ENCODE results near the gene NTM. TPM values are rescaled to one million over a fixed set of nuclear protein-coding genes. Genes with fewer than 3 reads are reported as not detected.

The NTM gene
- polyA plus RNA-seq, 2 donors, result 0.24 to 1.1 TPM

DNA sequence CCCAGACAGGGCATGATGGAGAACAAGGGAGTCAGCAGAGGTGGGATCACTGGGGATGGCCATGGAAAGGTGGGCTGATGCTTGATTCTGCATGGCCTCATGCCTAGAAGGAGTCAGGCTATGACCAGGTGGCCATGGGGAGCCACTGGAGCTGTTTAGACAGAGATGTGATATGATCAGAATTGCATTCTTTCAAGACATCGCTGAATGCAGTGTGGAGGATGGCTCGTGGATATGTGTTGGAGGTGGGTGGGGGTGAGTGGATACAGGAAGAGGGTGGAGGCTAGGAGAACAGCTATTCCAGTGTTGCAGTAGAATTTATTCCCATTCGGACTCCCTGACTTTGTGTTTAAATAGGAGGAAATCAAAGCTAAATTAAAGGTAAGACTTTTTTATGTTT is 841.1 kb downstream of the NTM start:
- peaks cover 5 to 8% of the 10 kb centered on the region in 2 donors for H3K9me3 ChIP-seq (ENCODE audit: control insufficient read depth in 2 of 2, insufficient read depth in 1 of 2, low read depth in 1 of 2, low read length in 1 of 2)
- H3K4me3 ChIP-seq (ENCODE audit: low read depth in 1 of 2, low read length in 2 of 2), result no peak overlapping the region
- no peaks in the 10 kb centered on the region for H3K36me3 ChIP-seq (ENCODE audit: control insufficient read depth in 2 of 2, insufficient read depth in 2 of 2, low read length in 1 of 2)
- H3K27ac ChIP-seq (ENCODE audit: low read depth in 2 of 2, low read length in 1 of 2), result no peak overlapping the region
- H3K27me3 ChIP-seq (ENCODE audit: control insufficient read depth in 1 of 2, insufficient read depth in 2 of 2, low read length in 2 of 2), result no peaks in the 10 kb centered on the region
- WGBS, 2 donors, result 74 to 76% methylated on average over 3 of the region's 3 CpGs
- no peaks in the 10 kb centered on the region for H3K4me1 ChIP-seq (ENCODE audit: control insufficient read depth in 2 of 2, insufficient read depth in 2 of 2, low read length in 1 of 2)

DNA sequence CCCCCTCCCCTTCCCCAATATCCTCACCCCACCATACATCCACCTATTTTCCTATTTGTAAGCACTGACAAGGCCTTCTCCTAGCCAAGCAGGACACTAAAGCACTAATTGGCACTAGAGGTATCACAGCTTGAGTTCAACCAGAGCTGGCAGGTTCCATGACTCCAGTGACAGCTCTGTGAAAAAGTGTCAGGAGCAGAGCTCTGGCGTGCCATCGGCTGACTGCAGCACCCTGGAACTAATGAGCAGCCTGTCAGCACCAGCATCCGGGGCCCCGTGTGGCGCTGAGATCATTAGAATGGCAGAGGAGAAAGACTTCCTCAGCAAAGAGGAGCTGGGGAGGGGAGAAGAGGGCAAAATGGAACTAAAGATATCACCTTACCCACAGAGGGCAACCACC is 847.4 kb downstream of the NTM start:
- WGBS, 2 donors, result 83 to 91% methylated on average over 5 of the region's 5 CpGs
- no peaks in the 10 kb centered on the region for H3K36me3 ChIP-seq (ENCODE audit: control insufficient read depth in 2 of 2, insufficient read depth in 2 of 2, low read length in 1 of 2)
- H3K27me3 ChIP-seq (ENCODE audit: control insufficient read depth in 1 of 2, insufficient read depth in 2 of 2, low read length in 2 of 2), result no peaks in the 10 kb centered on the region
- H3K4me3 ChIP-seq (ENCODE audit: low read depth in 1 of 2, low read length in 2 of 2), result no peak overlapping the region
- H3K9me3 ChIP-seq (ENCODE audit: control insufficient read depth in 2 of 2, insufficient read depth in 1 of 2, low read depth in 1 of 2, low read length in 1 of 2), result peaks cover 6% of the 10 kb centered on the region in 2 donors
- H3K4me1 ChIP-seq (ENCODE audit: control insufficient read depth in 2 of 2, insufficient read depth in 2 of 2, low read length in 1 of 2), result no peaks in the 10 kb centered on the region
- no peak overlapping the region for H3K27ac ChIP-seq (ENCODE audit: low read depth in 2 of 2, low read length in 1 of 2)

DNA sequence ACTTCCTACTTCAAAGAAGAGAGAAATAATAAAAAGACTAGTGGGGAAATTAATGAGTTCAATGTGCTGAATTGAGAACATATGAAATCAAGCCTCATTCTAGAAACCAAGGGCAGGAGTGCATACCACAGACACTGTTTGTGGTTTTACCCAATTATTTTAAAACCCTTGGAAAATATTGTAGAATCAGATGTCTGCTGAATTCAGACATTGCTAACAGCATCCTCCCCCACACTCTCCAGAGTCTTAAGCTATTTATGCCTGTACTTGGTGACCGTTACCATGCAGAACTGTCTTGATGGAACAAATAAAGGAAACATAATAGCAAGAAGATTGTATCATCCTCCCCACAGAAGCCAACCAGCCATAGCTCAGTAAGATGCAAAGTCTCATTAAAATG is 850.1 kb downstream of the NTM start:
- 71 to 76% methylated on average over 1 of the region's 1 CpG for WGBS, 2 donors
- H3K27ac ChIP-seq (ENCODE audit: low read depth in 2 of 2, low read length in 1 of 2), result no peak overlapping the region
- H3K27me3 ChIP-seq (ENCODE audit: control insufficient read depth in 1 of 2, insufficient read depth in 2 of 2, low read length in 2 of 2), result no peaks in the 10 kb centered on the region
- H3K4me3 ChIP-seq (ENCODE audit: low read depth in 1 of 2, low read length in 2 of 2), result no peak overlapping the region
- H3K9me3 ChIP-seq (ENCODE audit: control insufficient read depth in 2 of 2, insufficient read depth in 1 of 2, low read depth in 1 of 2, low read length in 1 of 2), result peaks cover 5 to 6% of the 10 kb centered on the region in 2 donors
- H3K4me1 ChIP-seq (ENCODE audit: control insufficient read depth in 2 of 2, insufficient read depth in 2 of 2, low read length in 1 of 2), result peaks cover 0 to 2% of the 10 kb centered on the region in 2 donors
- no peaks in the 10 kb centered on the region for H3K36me3 ChIP-seq (ENCODE audit: control insufficient read depth in 2 of 2, insufficient read depth in 2 of 2, low read length in 1 of 2)

GRCh38 chr11:132222345-132222744 is 851.9 kb downstream of the NTM start:
- WGBS, 2 donors, result 76 to 84% methylated on average over 2 of the region's 2 CpGs
- peaks cover 0 to 2% of the 10 kb centered on the region in 2 donors for H3K4me1 ChIP-seq (ENCODE audit: control insufficient read depth in 2 of 2, insufficient read depth in 2 of 2, low read length in 1 of 2)
- peaks cover 5 to 6% of the 10 kb centered on the region in 2 donors for H3K9me3 ChIP-seq (ENCODE audit: control insufficient read depth in 2 of 2, insufficient read depth in 1 of 2, low read depth in 1 of 2, low read length in 1 of 2)
- H3K27me3 ChIP-seq (ENCODE audit: control insufficient read depth in 1 of 2, insufficient read depth in 2 of 2, low read length in 2 of 2), result no peaks in the 10 kb centered on the region
- no peak overlapping the region for H3K27ac ChIP-seq (ENCODE audit: low read depth in 2 of 2, low read length in 1 of 2)
- no peak overlapping the region for H3K4me3 ChIP-seq (ENCODE audit: low read depth in 1 of 2, low read length in 2 of 2)
- H3K36me3 ChIP-seq (ENCODE audit: control insufficient read depth in 2 of 2, insufficient read depth in 2 of 2, low read length in 1 of 2), result no peaks in the 10 kb centered on the region

- WGBS, 2 donors, result 92% methylated on average over 4 of the region's 4 CpGs
- H3K9me3 ChIP-seq (ENCODE audit: control insufficient read depth in 2 of 2, insufficient read depth in 1 of 2, low read depth in 1 of 2, low read length in 1 of 2), result peaks cover 5 to 6% of the 10 kb centered on the region in 2 donors
- peaks cover 0 to 2% of the 10 kb centered on the region in 2 donors for H3K4me1 ChIP-seq (ENCODE audit: control insufficient read depth in 2 of 2, insufficient read depth in 2 of 2, low read length in 1 of 2)
- H3K27ac ChIP-seq (ENCODE audit: low read depth in 2 of 2, low read length in 1 of 2), result no peak overlapping the region
- H3K36me3 ChIP-seq (ENCODE audit: control insufficient read depth in 2 of 2, insufficient read depth in 2 of 2, low read length in 1 of 2), result no peaks in the 10 kb centered on the region
- no peaks in the 10 kb centered on the region for H3K27me3 ChIP-seq (ENCODE audit: control insufficient read depth in 1 of 2, insufficient read depth in 2 of 2, low read length in 2 of 2)
- H3K4me3 ChIP-seq (ENCODE audit: low read depth in 1 of 2, low read length in 2 of 2), result no peak overlapping the region
These were observed 856.1 kb downstream of the NTM start for GRCh38 chr11:132226522-132226921.

GRCh38 chr11:132228746-132229325 is 858.4 kb downstream of the NTM start:
- Histone ChIP-seq H3K27ac (ENCODE audit: low read depth in 2 of 2, low read length in 1 of 2) (no peak overlapping the region), H3K9me3 (ENCODE audit: control insufficient read depth in 2 of 2, insufficient read depth in 1 of 2, low read depth in 1 of 2, low read length in 1 of 2) (peaks cover under 1 to 5% of the 10 kb centered on the region in 2 donors), H3K27me3 (ENCODE audit: control insufficient read depth in 1 of 2, insufficient read depth in 2 of 2, low read length in 2 of 2) (no peaks in the 10 kb centered on the region), H3K36me3 (ENCODE audit: control insufficient read depth in 2 of 2, insufficient read depth in 2 of 2, low read length in 1 of 2) (no peaks in the 10 kb centered on the region), H3K4me3 (ENCODE audit: low read depth in 1 of 2, low read length in 2 of 2) (no peak overlapping the region), H3K4me1 (ENCODE audit: control insufficient read depth in 2 of 2, insufficient read depth in 2 of 2, low read length in 1 of 2) (peaks cover 0 to 2% of the 10 kb centered on the region in 2 donors)
- whole genome bisulfite sequencing, 2 donors, result 85 to 90% methylated on average over 11 of the region's 11 CpGs

- Histone ChIP-seq H3K4me3 (ENCODE audit: low read depth in 1 of 2, low read length in 2 of 2) (no peak overlapping the region), H3K9me3 (ENCODE audit: control insufficient read depth in 2 of 2, insufficient read depth in 1 of 2, low read depth in 1 of 2, low read length in 1 of 2) (peaks cover 2 to 3% of the 10 kb centered on the region in 2 donors), H3K27ac (ENCODE audit: low read depth in 2 of 2, low read length in 1 of 2) (no peak overlapping the region), H3K27me3 (ENCODE audit: control insufficient read depth in 1 of 2, insufficient read depth in 2 of 2, low read length in 2 of 2) (no peaks in the 10 kb centered on the region), H3K4me1 (ENCODE audit: control insufficient read depth in 2 of 2, insufficient read depth in 2 of 2, low read length in 1 of 2) (no peaks in the 10 kb centered on the region), H3K36me3 (ENCODE audit: control insufficient read depth in 2 of 2, insufficient read depth in 2 of 2, low read length in 1 of 2) (no peaks in the 10 kb centered on the region)
- 66 to 69% methylated on average over 13 of the region's 13 CpGs for WGBS, 2 donors
These were observed 861.4 kb downstream of the NTM start for GRCh38 chr11:132231656-132232347.

DNA sequence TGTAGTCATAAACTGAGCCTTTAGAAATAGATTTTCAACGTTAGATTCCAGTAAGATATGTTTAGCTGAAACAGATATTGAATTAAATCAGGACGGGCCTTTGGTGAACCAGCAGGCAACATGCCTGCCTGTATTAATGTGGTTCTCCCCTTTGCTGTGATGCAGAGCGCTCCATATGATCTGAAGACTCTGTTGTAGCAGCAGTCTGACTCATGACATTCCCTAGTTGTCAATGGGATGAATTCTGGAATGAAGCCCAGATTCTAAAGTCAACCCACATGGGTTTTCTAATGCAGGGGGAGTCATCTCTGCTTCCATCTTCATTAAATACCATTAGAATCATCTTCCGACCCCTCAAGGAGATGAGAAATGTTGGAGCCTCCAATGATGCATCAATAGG is 864.5 kb downstream of the NTM start:
- Histone ChIP-seq H3K27ac (ENCODE audit: low read depth in 2 of 2, low read length in 1 of 2) (no peak overlapping the region), H3K27me3 (ENCODE audit: control insufficient read depth in 1 of 2, insufficient read depth in 2 of 2, low read length in 2 of 2) (no peaks in the 10 kb centered on the region), H3K9me3 (ENCODE audit: control insufficient read depth in 2 of 2, insufficient read depth in 1 of 2, low read depth in 1 of 2, low read length in 1 of 2) (peaks cover 2 to 4% of the 10 kb centered on the region in 2 donors), H3K36me3 (ENCODE audit: control insufficient read depth in 2 of 2, insufficient read depth in 2 of 2, low read length in 1 of 2) (no peaks in the 10 kb centered on the region), H3K4me1 (ENCODE audit: control insufficient read depth in 2 of 2, insufficient read depth in 2 of 2, low read length in 1 of 2) (no peaks in the 10 kb centered on the region), H3K4me3 (ENCODE audit: low read depth in 1 of 2, low read length in 2 of 2) (no peak overlapping the region)
- 77 to 81% methylated on average over 4 of the region's 4 CpGs for WGBS, 2 donors

GRCh38 chr11:132237781-132238180 is 867.4 kb downstream of the NTM start:
- Histone ChIP-seq H3K27ac (ENCODE audit: low read depth in 2 of 2, low read length in 1 of 2) (no peak overlapping the region), H3K9me3 (ENCODE audit: control insufficient read depth in 2 of 2, insufficient read depth in 1 of 2, low read depth in 1 of 2, low read length in 1 of 2) (peaks cover 2 to 4% of the 10 kb centered on the region in 2 donors), H3K27me3 (ENCODE audit: control insufficient read depth in 1 of 2, insufficient read depth in 2 of 2, low read length in 2 of 2) (no peaks in the 10 kb centered on the region), H3K4me1 (ENCODE audit: control insufficient read depth in 2 of 2, insufficient read depth in 2 of 2, low read length in 1 of 2) (no peaks in the 10 kb centered on the region), H3K4me3 (ENCODE audit: low read depth in 1 of 2, low read length in 2 of 2) (no peak overlapping the region), H3K36me3 (ENCODE audit: control insufficient read depth in 2 of 2, insufficient read depth in 2 of 2, low read length in 1 of 2) (no peaks in the 10 kb centered on the region)
- WGBS, 2 donors, result 86 to 89% methylated on average over 9 of the region's 9 CpGs
